ENCODE measurements around the gene MSH6.

Gene MSH6

GRCh38 chr2:47822518-47822917 lies 39.6 kb downstream of the MSH6 start:
- no peaks in the 10 kb centered on the region for H3K79me2 ChIP-seq (ENCODE audit: insufficient read depth, low read depth)
- no peaks in the 10 kb centered on the region for H3K27me3 ChIP-seq (ENCODE audit: insufficient read depth, low read depth)
- no peaks in the 10 kb centered on the region; the same call in 1 of the 2 replicates for H3K36me3 ChIP-seq (ENCODE audit: insufficient read depth)
- H3K9ac ChIP-seq: no peak overlapping the region
- H3K4me3 ChIP-seq (IDR thresholded peaks at IDR 0.05; ENCODE audit: insufficient read depth, low read depth, low read length): no peak overlapping the region
- H3K4me1 ChIP-seq (ENCODE audit: low read depth, poor library complexity, severe bottlenecking): no peaks in the 10 kb centered on the region
- no peak overlapping the region for H2AFZ ChIP-seq (ENCODE audit: low read depth)
- H3K27ac ChIP-seq: no peak overlapping the region
- H3K4me2 ChIP-seq: no peak overlapping the region
- no peaks in the 10 kb centered on the region for H4K20me1 ChIP-seq (ENCODE audit: insufficient read depth)
- no peak for TF ChIP-seq CTCF (conservative IDR thresholded peaks at IDR 0.05; ENCODE audit: low read depth, low read length)

- no peak overlapping the region for H3K27ac ChIP-seq
- no peak overlapping the region for H3K4me2 ChIP-seq
- H3K4me3 ChIP-seq (IDR thresholded peaks at IDR 0.05; ENCODE audit: insufficient read depth, low read depth, low read length): no peak overlapping the region
- no peaks in the 10 kb centered on the region for H4K20me1 ChIP-seq (ENCODE audit: insufficient read depth)
- peaks cover 15% of the 10 kb centered on the region; the same call in 1 of the 2 replicates for H3K36me3 ChIP-seq (ENCODE audit: insufficient read depth)
- TF ChIP-seq CTCF (conservative IDR thresholded peaks at IDR 0.05; ENCODE audit: low read depth, low read length): no peak
- H3K9ac ChIP-seq: no peak overlapping the region
- H2AFZ ChIP-seq (ENCODE audit: low read depth): no peak overlapping the region
- H3K27me3 ChIP-seq (ENCODE audit: insufficient read depth, low read depth): no peaks in the 10 kb centered on the region
- peaks cover under 1% of the 10 kb centered on the region; the same call in 1 of the 2 replicates for H3K79me2 ChIP-seq (ENCODE audit: insufficient read depth, low read depth)
- no peaks in the 10 kb centered on the region for H3K4me1 ChIP-seq (ENCODE audit: low read depth, poor library complexity, severe bottlenecking)
Observed at GRCh38 chr2:47833516-47833968, 50.6 kb downstream of the MSH6 start.

GRCh38 chr2:47838249-47838648 lies 55.3 kb downstream of the MSH6 start:
- H3K27me3 ChIP-seq (ENCODE audit: insufficient read depth, low read depth): no peaks in the 10 kb centered on the region
- TF ChIP-seq CTCF (conservative IDR thresholded peaks at IDR 0.05; ENCODE audit: low read depth, low read length): no peak
- no peak overlapping the region for H3K9ac ChIP-seq
- H3K4me1 ChIP-seq (ENCODE audit: low read depth, poor library complexity, severe bottlenecking): peaks cover 6% of the 10 kb centered on the region
- no peak overlapping the region for H3K4me2 ChIP-seq
- no peaks in the 10 kb centered on the region for H4K20me1 ChIP-seq (ENCODE audit: insufficient read depth)
- no peak overlapping the region for H2AFZ ChIP-seq (ENCODE audit: low read depth)
- no peak overlapping the region for H3K27ac ChIP-seq
- peaks cover 15% of the 10 kb centered on the region; the same call in 1 of the 2 replicates for H3K36me3 ChIP-seq (ENCODE audit: insufficient read depth)
- H3K79me2 ChIP-seq (ENCODE audit: insufficient read depth, low read depth): peaks cover 36% of the 10 kb centered on the region; the same call in 1 of the 2 replicates
- no peak overlapping the region for H3K4me3 ChIP-seq (IDR thresholded peaks at IDR 0.05; ENCODE audit: insufficient read depth, low read depth, low read length)

- H3K4me2 ChIP-seq: no peak overlapping the region
- peaks cover 41% of the 10 kb centered on the region; the same call in 1 of the 2 replicates for H3K79me2 ChIP-seq (ENCODE audit: insufficient read depth, low read depth)
- H2AFZ ChIP-seq (ENCODE audit: low read depth): no peak overlapping the region
- peaks cover 10% of the 10 kb centered on the region for H3K4me1 ChIP-seq (ENCODE audit: low read depth, poor library complexity, severe bottlenecking)
- no peak for TF ChIP-seq CTCF (conservative IDR thresholded peaks at IDR 0.05; ENCODE audit: low read depth, low read length)
- H3K36me3 ChIP-seq (ENCODE audit: insufficient read depth): peaks cover 15% of the 10 kb centered on the region; the same call in 1 of the 2 replicates
- H3K4me3 ChIP-seq (IDR thresholded peaks at IDR 0.05; ENCODE audit: insufficient read depth, low read depth, low read length): no peak overlapping the region
- no peak overlapping the region for H3K27ac ChIP-seq
- H3K9ac ChIP-seq: no peak overlapping the region
- no peaks in the 10 kb centered on the region for H4K20me1 ChIP-seq (ENCODE audit: insufficient read depth)
- H3K27me3 ChIP-seq (ENCODE audit: insufficient read depth, low read depth): no peaks in the 10 kb centered on the region
Observed at GRCh38 chr2:47838686-47839085, 55.7 kb downstream of the MSH6 start.
